Keratinocyte (primary cell): ENCODE data around the gene USP34.

Source experiments
- CTCF ChIP-seq, 3 experiments: IDR thresholded peaks in 1 of 3; conservative IDR thresholded peaks in 1 of 3; optimal IDR thresholded peaks in 1 of 3; 2 replicates in 2 of 3; 3 replicates in 1 of 3; pipeline versions ENCODE3 to v1.5.1; 2011; ENCODE audit warnings: low read length in 3 of 3, mild to moderate bottlenecking in 3 of 3, moderate library complexity in 2 of 3, control low read depth in 1 of 3, inconsistent platforms in 1 of 3; ENCODE audit not compliant: insufficient read depth in 2 of 3; ENCODE audit errors: extremely low read depth in 1 of 3
- EZH2 ChIP-seq: IDR thresholded peaks from one replicate; pipeline ENCODE4 v1.6.1; 2012; ENCODE audit warnings: inconsistent platforms, mild to moderate bottlenecking, low read length, moderate library complexity

GRCh38 chr2:61478086-61478485 is 7.2 kb upstream of the USP34 start:
- TF ChIP-seq CTCF (optimal IDR thresholded peaks at IDR 0.05 in 1 of 3, IDR thresholded peaks at IDR 0.05 in 1 of 3, conservative IDR thresholded peaks at IDR 0.05 in 1 of 3; ENCODE audit: extremely low read depth in 1 of 3, insufficient read depth in 2 of 3, low read length in 3 of 3) (no peak), EZH2 (no peak)
